ENCODE measurements around the gene HSDL1.

HSDL1 gene

GRCh38 chr16:84104231-84104630, 40.7 kb downstream of the HSDL1 start:
- no peak for DNase-seq

- DNase-seq: no peak
Observed at GRCh38 chr16:84103678-84104077, 41.3 kb downstream of the HSDL1 start.

GRCh38 chr16:84098939-84099338, 46.0 kb downstream of the HSDL1 start:
- no peak for DNase-seq

GRCh38 chr16:84096447-84097005, 48.5 kb downstream of the HSDL1 start:
- peak; percentile 96 for DNase-seq

GRCh38 chr16:84095466-84095865, 49.5 kb downstream of the HSDL1 start:
- peak in 1 of 2 experiments; percentile 26 for DNase-seq

GRCh38 chr16:84093879-84094270, 51.1 kb downstream of the HSDL1 start:
- DNase-seq: no peak

- DNase-seq: no peak
Observed at GRCh38 chr16:84093120-84093878, 51.7 kb downstream of the HSDL1 start.

GRCh38 chr16:84091460-84091859, 53.5 kb downstream of the HSDL1 start:
- DNase-seq: peak; percentile 51 to 79

- peak in 1 of 2 experiments; percentile 36 for DNase-seq
Observed at GRCh38 chr16:84090211-84090610, 54.8 kb downstream of the HSDL1 start.

- peak; percentile 45 to 77 for DNase-seq
Observed at GRCh38 chr16:84088695-84089395, 56.1 kb downstream of the HSDL1 start.

- DNase-seq: no peak
Observed at GRCh38 chr16:84087466-84088151, 57.4 kb downstream of the HSDL1 start.

GRCh38 chr16:84087001-84087400, 58.0 kb downstream of the HSDL1 start:
- DNase-seq: no peak

GRCh38 chr16:84086341-84086740, 58.6 kb downstream of the HSDL1 start:
- DNase-seq: no peak

- no peak for DNase-seq
Observed at GRCh38 chr16:84085773-84086172, 59.2 kb downstream of the HSDL1 start.

GRCh38 chr16:84085271-84085667, 59.7 kb downstream of the HSDL1 start:
- DNase-seq: no peak

GRCh38 chr16:84084570-84085270, 60.3 kb downstream of the HSDL1 start:
- DNase-seq: peak; percentile 79 to 88

GRCh38 chr16:84082835-84083569, 62.0 kb downstream of the HSDL1 start:
- no peak for DNase-seq

- DNase-seq: no peak
Observed at GRCh38 chr16:84082110-84082509, 62.9 kb downstream of the HSDL1 start.

GRCh38 chr16:84081446-84081989, 63.5 kb downstream of the HSDL1 start:
- no peak for DNase-seq

- no peak for DNase-seq
Observed at GRCh38 chr16:84080813-84081212, 64.2 kb downstream of the HSDL1 start.

- no peak for DNase-seq
Observed at GRCh38 chr16:84080378-84080777, 64.6 kb downstream of the HSDL1 start.

- no peak for DNase-seq
Observed at GRCh38 chr16:84079664-84080063, 65.3 kb downstream of the HSDL1 start.
